HG03342 (cell line): ENCODE data around the gene TNFRSF19.
"Not testable (repeated sequence)": the region's sequence is repeated elsewhere in the genome, so short reads cannot be mapped to it uniquely, and the experiment has no call there.

ENCODE experiments used
- ATAC-seq: cut with Tn5 transposase; IDR thresholded peaks from one replicate; pipeline ENCODE4 v1.9.1; 2021; ENCODE audit warnings: mild to moderate bottlenecking, moderate library complexity; ENCODE audit not compliant: unreplicated experiment

Gene TNFRSF19

GRCh38 chr13:23563085-23563845 lies 6.9 kb upstream of the TNFRSF19 start:
- ATAC-seq: no peak

GRCh38 chr13:23567906-23568460 lies 2.2 kb upstream of the TNFRSF19 start:
- ATAC-seq: no peak

- ATAC-seq: no peak
Observed at GRCh38 chr13:23570921-23571315, 706 bp downstream of the TNFRSF19 start.

- no peak for ATAC-seq
Observed at GRCh38 chr13:23571431-23571830, 1.2 kb downstream of the TNFRSF19 start.

GRCh38 chr13:23572836-23573235 lies 2.6 kb downstream of the TNFRSF19 start:
- ATAC-seq: no peak

GRCh38 chr13:23574421-23575145 lies 4.4 kb downstream of the TNFRSF19 start:
- ATAC-seq: no peak

GRCh38 chr13:23575632-23576031 lies 5.4 kb downstream of the TNFRSF19 start:
- ATAC-seq: no peak

- peak; percentile 66 for ATAC-seq
Observed at GRCh38 chr13:23578411-23579071, 8.3 kb downstream of the TNFRSF19 start.

GRCh38 chr13:23579072-23579895 lies 9.1 kb downstream of the TNFRSF19 start:
- peak; percentile 87 for ATAC-seq

GRCh38 chr13:23579896-23580683 lies 9.9 kb downstream of the TNFRSF19 start:
- no peak for ATAC-seq

GRCh38 chr13:23580684-23581060 lies 10.5 kb downstream of the TNFRSF19 start:
- ATAC-seq: no peak

GRCh38 chr13:23583491-23583890 lies 13.3 kb downstream of the TNFRSF19 start:
- no peak for ATAC-seq

- no peak for ATAC-seq
Observed at GRCh38 chr13:23584275-23584674, 14.1 kb downstream of the TNFRSF19 start.

GRCh38 chr13:23586336-23586735 lies 16.1 kb downstream of the TNFRSF19 start:
- no peak for ATAC-seq

GRCh38 chr13:23588666-23589065 lies 18.5 kb downstream of the TNFRSF19 start:
- no peak for ATAC-seq

- ATAC-seq: no peak
Observed at GRCh38 chr13:23592596-23592995, 22.4 kb downstream of the TNFRSF19 start.

GRCh38 chr13:23593148-23593547 lies 22.9 kb downstream of the TNFRSF19 start:
- no peak for ATAC-seq

- ATAC-seq: not testable (repeated sequence)
Observed at GRCh38 chr13:23594290-23594689, 24.1 kb downstream of the TNFRSF19 start.

- no peak for ATAC-seq
Observed at GRCh38 chr13:23598369-23598768, 28.2 kb downstream of the TNFRSF19 start.
